22Rv1 (cell line): ENCODE data around the gene TMEM86B.

ENCODE experiments used
- ZFX ChIP-seq: fragments of 450-650 bp; IDR thresholded peaks from 2 replicates; pipeline ENCODE4 v1.6.1; 2017; ENCODE audit warnings: antibody characterized with exemption, borderline replicate concordance
- TF ChIP-seq, protein P1 (sequence below): fragments of 450-650 bp; IDR thresholded peaks from 2 replicates; pipeline ENCODE4 v1.5.1; 2017; ENCODE audit warnings: mild to moderate bottlenecking

DNA sequence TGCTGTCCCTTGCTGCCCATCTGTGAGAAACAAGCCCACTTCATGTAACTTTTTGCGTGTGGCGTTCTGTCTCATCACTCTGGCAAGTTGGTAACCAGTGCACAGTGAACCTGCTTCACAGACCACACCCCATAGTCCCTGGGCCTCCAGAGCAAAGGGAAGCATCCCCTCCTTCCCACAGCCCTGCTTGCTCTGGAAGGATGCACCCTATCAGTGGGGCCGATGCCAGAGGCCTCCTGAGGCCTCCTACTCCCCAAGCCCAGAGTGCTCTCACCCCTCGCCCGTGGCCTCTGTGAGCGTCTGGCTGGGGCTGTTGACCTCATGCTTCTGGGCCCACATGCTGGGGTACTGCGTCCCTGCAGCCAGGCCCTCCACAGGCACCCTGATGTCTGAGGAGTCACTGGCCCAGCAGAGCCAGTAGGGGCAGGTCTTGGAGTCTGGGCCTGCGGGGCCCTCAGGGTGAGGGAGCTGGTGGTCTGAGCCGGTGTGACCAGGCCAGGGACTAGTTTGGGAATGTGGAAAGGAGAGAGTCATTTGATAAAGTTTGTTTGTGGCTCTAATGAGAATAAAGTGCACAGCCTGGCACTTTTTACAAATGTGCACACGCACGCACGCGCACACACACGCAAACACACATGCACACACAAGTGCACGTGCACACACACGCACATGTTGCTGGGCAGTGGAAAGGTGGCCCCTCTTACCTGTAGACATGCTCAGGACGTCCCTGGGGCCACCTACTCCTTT, 5.1 kb downstream of the TMEM86B start:
- TF ChIP-seq, protein P1, sequence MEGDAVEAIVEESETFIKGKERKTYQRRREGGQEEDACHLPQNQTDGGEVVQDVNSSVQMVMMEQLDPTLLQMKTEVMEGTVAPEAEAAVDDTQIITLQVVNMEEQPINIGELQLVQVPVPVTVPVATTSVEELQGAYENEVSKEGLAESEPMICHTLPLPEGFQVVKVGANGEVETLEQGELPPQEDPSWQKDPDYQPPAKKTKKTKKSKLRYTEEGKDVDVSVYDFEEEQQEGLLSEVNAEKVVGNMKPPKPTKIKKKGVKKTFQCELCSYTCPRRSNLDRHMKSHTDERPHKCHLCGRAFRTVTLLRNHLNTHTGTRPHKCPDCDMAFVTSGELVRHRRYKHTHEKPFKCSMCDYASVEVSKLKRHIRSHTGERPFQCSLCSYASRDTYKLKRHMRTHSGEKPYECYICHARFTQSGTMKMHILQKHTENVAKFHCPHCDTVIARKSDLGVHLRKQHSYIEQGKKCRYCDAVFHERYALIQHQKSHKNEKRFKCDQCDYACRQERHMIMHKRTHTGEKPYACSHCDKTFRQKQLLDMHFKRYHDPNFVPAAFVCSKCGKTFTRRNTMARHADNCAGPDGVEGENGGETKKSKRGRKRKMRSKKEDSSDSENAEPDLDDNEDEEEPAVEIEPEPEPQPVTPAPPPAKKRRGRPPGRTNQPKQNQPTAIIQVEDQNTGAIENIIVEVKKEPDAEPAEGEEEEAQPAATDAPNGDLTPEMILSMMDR, result no peak
- TF ChIP-seq ZFX, result no peak
